NCI-H1930 (cell line): ENCODE measurements around the gene YWHAG.
"Not testable (repeated sequence)": the region's sequence is repeated elsewhere in the genome, so short reads cannot be mapped to it uniquely, and the experiment has no call there.

Experiments used
- DNase-seq, 2 experiments: peaks; one replicate each; lab custom pipeline; 2025; lab: John Stamatoyannopoulos, UW

YWHAG gene

GRCh38 chr7:76294344-76295024 lies 64.3 kb downstream of the YWHAG start:
- peak; percentile 76 to 82 for DNase-seq

GRCh38 chr7:76293407-76293901 lies 65.3 kb downstream of the YWHAG start:
- DNase-seq = no peak

GRCh38 chr7:76292911-76293310 lies 65.9 kb downstream of the YWHAG start:
- not testable (repeated sequence) for DNase-seq

GRCh38 chr7:76292213-76292573 lies 66.6 kb downstream of the YWHAG start:
- no peak for DNase-seq

- peak; percentile 51 to 79 for DNase-seq
Observed at GRCh38 chr7:76291351-76292212, 67.2 kb downstream of the YWHAG start.

- not testable (repeated sequence) for DNase-seq
Observed at GRCh38 chr7:76290847-76291350, 67.9 kb downstream of the YWHAG start.

GRCh38 chr7:76286842-76287403 lies 71.9 kb downstream of the YWHAG start:
- no peak for DNase-seq

GRCh38 chr7:76285604-76286374 lies 73.0 kb downstream of the YWHAG start:
- DNase-seq = no peak

GRCh38 chr7:76283254-76284159 lies 75.3 kb downstream of the YWHAG start:
- DNase-seq = no peak

GRCh38 chr7:76282344-76283253 lies 76.2 kb downstream of the YWHAG start:
- DNase-seq = no peak

GRCh38 chr7:76281706-76282343 lies 77.0 kb downstream of the YWHAG start:
- no peak for DNase-seq

GRCh38 chr7:76281006-76281705 lies 77.6 kb downstream of the YWHAG start:
- DNase-seq = no peak

GRCh38 chr7:76280408-76280807 lies 78.4 kb downstream of the YWHAG start:
- DNase-seq = no peak

GRCh38 chr7:76278540-76278939 lies 80.3 kb downstream of the YWHAG start:
- DNase-seq = no peak
